Activated naive CD4-positive, alpha-beta T cell treated with anti-CD3 and anti-CD28 coated beads, Interleukin-2, amount 50 U/mL, for 24 hours (primary cell): ENCODE measurements around the gene R3HCC1L.
"Not testable (repeated sequence)": the region's sequence is repeated elsewhere in the genome, so short reads cannot be mapped to it uniquely, and the experiment has no call there.

Source experiments
- H3K27ac Mint-ChIP-seq: one replicate; pipeline ENCODE4 v1.8.0; 2021; ENCODE audit warnings: mild to moderate bottlenecking, mixed read lengths
- H3K27me3 Mint-ChIP-seq: one replicate; pipeline ENCODE4 v1.8.0; 2021; ENCODE audit warnings: mixed read lengths
- H3K36me3 Mint-ChIP-seq: one replicate; pipeline ENCODE4 v1.8.0; 2021; ENCODE audit warnings: mixed read lengths
- H3K4me1 Mint-ChIP-seq: one replicate; pipeline ENCODE4 v1.8.0; 2021; ENCODE audit warnings: mixed read lengths
- H3K4me3 Mint-ChIP-seq: one replicate; pipeline ENCODE4 v1.8.0; 2021; ENCODE audit warnings: mild to moderate bottlenecking, mixed read lengths
- H3K9me3 Mint-ChIP-seq: one replicate; pipeline ENCODE4 v1.8.0; 2021; ENCODE audit warnings: mixed read lengths

Gene R3HCC1L

GRCh38 chr10:98190773-98191172, 56.3 kb downstream of the R3HCC1L start:
- not testable (repeated sequence) for H3K4me3 Mint-ChIP-seq, H3K9me3 Mint-ChIP-seq, H3K27me3 Mint-ChIP-seq, H3K27ac Mint-ChIP-seq
- H3K36me3 Mint-ChIP-seq: peaks cover 57% of the 10 kb centered on the region
- peaks cover 32% of the 10 kb centered on the region for H3K4me1 Mint-ChIP-seq

- H3K27me3 Mint-ChIP-seq: no peaks in the 10 kb centered on the region
- H3K9me3 Mint-ChIP-seq: peaks cover 8% of the 10 kb centered on the region
- H3K4me1 Mint-ChIP-seq: peaks cover 35% of the 10 kb centered on the region
- H3K36me3 Mint-ChIP-seq: peaks cover 47% of the 10 kb centered on the region
- no peak overlapping the region for H3K27ac Mint-ChIP-seq
- H3K4me3 Mint-ChIP-seq: no peak overlapping the region
These were observed 58.6 kb downstream of the R3HCC1L start for GRCh38 chr10:98193037-98193436.

- Mint-ChIP-seq H3K27ac (no peak overlapping the region), H3K27me3 (no peaks in the 10 kb centered on the region), H3K4me1 (peaks cover 34% of the 10 kb centered on the region), H3K9me3 (peaks cover 8% of the 10 kb centered on the region), H3K36me3 (peaks cover 39% of the 10 kb centered on the region), H3K4me3 (no peak overlapping the region)
These were observed 60.2 kb downstream of the R3HCC1L start for GRCh38 chr10:98194633-98195032.

- Mint-ChIP-seq H3K9me3 (peaks cover 8% of the 10 kb centered on the region), H3K27me3 (no peaks in the 10 kb centered on the region), H3K27ac (no peak overlapping the region), H3K36me3 (peaks cover 36% of the 10 kb centered on the region), H3K4me3 (no peak overlapping the region), H3K4me1 (peaks cover 38% of the 10 kb centered on the region)
These were observed 60.7 kb downstream of the R3HCC1L start for GRCh38 chr10:98195120-98195519.

- Mint-ChIP-seq H3K4me1 (peaks cover 39% of the 10 kb centered on the region), H3K27ac (no peak overlapping the region), H3K27me3 (no peaks in the 10 kb centered on the region), H3K9me3 (peaks cover 8% of the 10 kb centered on the region), H3K4me3 (no peak overlapping the region), H3K36me3 (peaks cover 28% of the 10 kb centered on the region)
These were observed 62.5 kb downstream of the R3HCC1L start for GRCh38 chr10:98196985-98197384.

- peaks cover 31% of the 10 kb centered on the region for H3K4me1 Mint-ChIP-seq
- H3K36me3 Mint-ChIP-seq: peaks cover 6% of the 10 kb centered on the region
These were observed 67.3 kb downstream of the R3HCC1L start for GRCh38 chr10:98201760-98202159.

GRCh38 chr10:98202378-98202777, 67.9 kb downstream of the R3HCC1L start:
- H3K9me3 Mint-ChIP-seq: no peaks in the 10 kb centered on the region
- peaks cover 27% of the 10 kb centered on the region for H3K4me1 Mint-ChIP-seq
- no peaks in the 10 kb centered on the region for H3K27me3 Mint-ChIP-seq
- H3K4me3 Mint-ChIP-seq: no peak overlapping the region
- H3K27ac Mint-ChIP-seq: no peak overlapping the region
- peaks cover 7% of the 10 kb centered on the region for H3K36me3 Mint-ChIP-seq

More at GRCh38 chr10:98201760-98202159, 67.3 kb downstream of the R3HCC1L start:
- Mint-ChIP-seq H3K27ac (no peak overlapping the region), H3K27me3 (no peaks in the 10 kb centered on the region), H3K4me3 (no peak overlapping the region), H3K9me3 (no peaks in the 10 kb centered on the region)

- H3K36me3 Mint-ChIP-seq: peaks cover 21% of the 10 kb centered on the region
- H3K4me3 Mint-ChIP-seq: no peak overlapping the region
- H3K9me3 Mint-ChIP-seq: no peaks in the 10 kb centered on the region
- H3K4me1 Mint-ChIP-seq: peaks cover 33% of the 10 kb centered on the region
- H3K27me3 Mint-ChIP-seq: no peaks in the 10 kb centered on the region
- no peak overlapping the region for H3K27ac Mint-ChIP-seq
These were observed 70.9 kb downstream of the R3HCC1L start for GRCh38 chr10:98205351-98205750.

GRCh38 chr10:98208925-98209324, 74.5 kb downstream of the R3HCC1L start:
- Mint-ChIP-seq H3K27ac (no peak overlapping the region), H3K9me3 (no peaks in the 10 kb centered on the region), H3K4me3 (no peak overlapping the region), H3K27me3 (no peaks in the 10 kb centered on the region), H3K36me3 (peaks cover 34% of the 10 kb centered on the region), H3K4me1 (peaks cover 48% of the 10 kb centered on the region)

GRCh38 chr10:98209441-98209840, 75.0 kb downstream of the R3HCC1L start:
- H3K4me3 Mint-ChIP-seq: no peak overlapping the region
- H3K9me3 Mint-ChIP-seq: no peaks in the 10 kb centered on the region
- H3K36me3 Mint-ChIP-seq: peaks cover 37% of the 10 kb centered on the region
- no peaks in the 10 kb centered on the region for H3K27me3 Mint-ChIP-seq
- no peak overlapping the region for H3K27ac Mint-ChIP-seq
- peaks cover 50% of the 10 kb centered on the region for H3K4me1 Mint-ChIP-seq

- peaks cover 48% of the 10 kb centered on the region for H3K36me3 Mint-ChIP-seq
- H3K27ac Mint-ChIP-seq: no peak overlapping the region
- H3K9me3 Mint-ChIP-seq: peaks cover 5% of the 10 kb centered on the region
- no peak overlapping the region for H3K4me3 Mint-ChIP-seq
- H3K4me1 Mint-ChIP-seq: peaks cover 60% of the 10 kb centered on the region
- no peaks in the 10 kb centered on the region for H3K27me3 Mint-ChIP-seq
These were observed 77.7 kb downstream of the R3HCC1L start for GRCh38 chr10:98212196-98212595.

- Mint-ChIP-seq H3K9me3 (peaks cover 17% of the 10 kb centered on the region), H3K4me1 (peaks cover 70% of the 10 kb centered on the region), H3K27me3 (no peaks in the 10 kb centered on the region), H3K27ac (no peak overlapping the region), H3K36me3 (peaks cover 51% of the 10 kb centered on the region), H3K4me3 (no peak overlapping the region)
These were observed 79.3 kb downstream of the R3HCC1L start for GRCh38 chr10:98213740-98214139.

- Mint-ChIP-seq H3K9me3 (peaks cover 23% of the 10 kb centered on the region), H3K4me1 (peaks cover 58% of the 10 kb centered on the region), H3K27ac (no peak overlapping the region), H3K36me3 (peaks cover 51% of the 10 kb centered on the region), H3K27me3 (no peaks in the 10 kb centered on the region), H3K4me3 (no peak overlapping the region)
These were observed 80.9 kb downstream of the R3HCC1L start for GRCh38 chr10:98215373-98215772.

GRCh38 chr10:98217801-98218200, 83.3 kb downstream of the R3HCC1L start:
- Mint-ChIP-seq H3K4me3 (no peak overlapping the region), H3K27me3 (no peaks in the 10 kb centered on the region), H3K27ac (no peak overlapping the region), H3K9me3 (peaks cover 23% of the 10 kb centered on the region), H3K4me1 (peaks cover 35% of the 10 kb centered on the region), H3K36me3 (peaks cover 38% of the 10 kb centered on the region)

- Mint-ChIP-seq H3K4me3 (no peak overlapping the region), H3K4me1 (peaks cover 20% of the 10 kb centered on the region), H3K36me3 (peaks cover 37% of the 10 kb centered on the region), H3K27ac (no peak overlapping the region), H3K9me3 (peaks cover 6% of the 10 kb centered on the region), H3K27me3 (no peaks in the 10 kb centered on the region)
These were observed 89.4 kb downstream of the R3HCC1L start for GRCh38 chr10:98223874-98224273.

- Mint-ChIP-seq H3K4me1 (peaks cover 25% of the 10 kb centered on the region), H3K27me3 (no peaks in the 10 kb centered on the region), H3K4me3 (no peak overlapping the region), H3K27ac (no peak overlapping the region), H3K36me3 (peaks cover 32% of the 10 kb centered on the region), H3K9me3 (peaks cover 2% of the 10 kb centered on the region)
These were observed 90.1 kb downstream of the R3HCC1L start for GRCh38 chr10:98224509-98224908.

- H3K27ac Mint-ChIP-seq: no peak overlapping the region
- peaks cover 27% of the 10 kb centered on the region for H3K36me3 Mint-ChIP-seq
- H3K27me3 Mint-ChIP-seq: no peaks in the 10 kb centered on the region
- no peaks in the 10 kb centered on the region for H3K9me3 Mint-ChIP-seq
- peaks cover 26% of the 10 kb centered on the region for H3K4me1 Mint-ChIP-seq
- no peak overlapping the region for H3K4me3 Mint-ChIP-seq
These were observed 90.5 kb downstream of the R3HCC1L start for GRCh38 chr10:98224996-98225395.
